ENCODE results near the gene LSM2.
"Not testable (repeated sequence)": the region's sequence is repeated elsewhere in the genome, so short reads cannot be mapped to it uniquely, and the experiment has no call there.

LSM2 gene

GRCh38 chr6:31795616-31796298, 11.0 kb downstream of the LSM2 start, which contains the start of gene VARS1:
Gene VARS1, minus strand, starts transcription at chr6:31795752. Its CDS starts 535 bp downstream, at chr6:31795217.
- DNase-seq = peak; percentile 84

- DNase-seq = peak; percentile 24
These were observed 11.7 kb downstream of the LSM2 start for GRCh38 chr6:31794866-31795615.

GRCh38 chr6:31794294-31794865, 12.4 kb downstream of the LSM2 start:
- no peak for DNase-seq

- DNase-seq = not testable (repeated sequence)
These were observed 12.9 kb downstream of the LSM2 start for GRCh38 chr6:31793927-31794245.

- DNase-seq = no peak
These were observed 14.0 kb downstream of the LSM2 start for GRCh38 chr6:31792761-31793171.

- no peak for DNase-seq
These were observed 14.7 kb downstream of the LSM2 start for GRCh38 chr6:31792090-31792374.

- DNase-seq = peak; percentile 39
These were observed 15.3 kb downstream of the LSM2 start for GRCh38 chr6:31791324-31792089.

GRCh38 chr6:31785475-31785874, 21.3 kb downstream of the LSM2 start:
- DNase-seq = no peak

- DNase-seq = no peak
These were observed 22.5 kb downstream of the LSM2 start for GRCh38 chr6:31784098-31784925.

- no peak for DNase-seq
These were observed 24.5 kb downstream of the LSM2 start for GRCh38 chr6:31782126-31782855.

- no peak for DNase-seq
These were observed 25.3 kb downstream of the LSM2 start for GRCh38 chr6:31781244-31782125.

GRCh38 chr6:31780507-31781243, 26.1 kb downstream of the LSM2 start:
- no peak for DNase-seq

- no peak for DNase-seq
These were observed 26.9 kb downstream of the LSM2 start for GRCh38 chr6:31779908-31780307.

- DNase-seq = no peak
These were observed 27.5 kb downstream of the LSM2 start for GRCh38 chr6:31778999-31779885.

- no peak for DNase-seq
These were observed 28.6 kb downstream of the LSM2 start for GRCh38 chr6:31778193-31778592.

GRCh38 chr6:31777667-31778050, 29.1 kb downstream of the LSM2 start:
- no peak for DNase-seq

GRCh38 chr6:31776989-31777666, 29.6 kb downstream of the LSM2 start, which contains the start of gene VWA7:
Gene VWA7, minus strand, starts transcription at chr6:31777328. Its CDS starts 549 bp downstream, at chr6:31776779.
- DNase-seq = peak; percentile 77

- DNase-seq = no peak
These were observed 30.2 kb downstream of the LSM2 start for GRCh38 chr6:31776485-31776988.

Measured in activated naive CD4-positive, alpha-beta T cell treated with anti-CD3 and anti-CD28 coated beads, Interleukin-2, amount 50 U/mL, for 16 hours (primary cell).